ENCODE measurements around the gene FLNA.

DNA sequence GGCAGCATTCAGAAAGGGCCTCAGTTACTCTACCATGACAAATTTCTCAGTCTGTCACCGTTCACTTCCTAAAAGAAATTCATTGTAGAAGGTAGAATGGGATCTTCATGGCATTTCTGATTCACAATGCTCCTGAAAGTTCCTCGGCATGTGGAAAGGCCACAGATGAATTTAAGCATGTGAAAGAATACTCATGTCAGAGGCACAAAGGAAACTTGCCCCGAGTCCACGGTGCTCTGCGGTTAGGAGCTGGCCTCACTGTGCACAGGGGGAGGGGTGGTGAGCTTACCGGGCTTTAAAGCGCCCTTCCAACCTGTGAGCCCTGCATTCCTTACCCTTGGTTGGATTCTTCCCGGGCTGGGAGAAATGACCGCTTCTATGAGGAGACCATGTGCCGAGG is 69.6 kb downstream of the FLNA start:
- TF ChIP-seq SREBF1 (IDR thresholded peaks at IDR 0.05; ENCODE audit: low read length) (no peak), NR2C1 (IDR thresholded peaks at IDR 0.05) (no peak), NFYB (IDR thresholded peaks at IDR 0.05; ENCODE audit: insufficient read depth, low read depth, low read length) (no peak), POLR2A (IDR thresholded peaks at IDR 0.05; ENCODE audit: low read depth, low read length) (no peak), CHD1 (IDR thresholded peaks at IDR 0.05; ENCODE audit: low read depth, low read length) (no peak), PML (IDR thresholded peaks at IDR 0.05; ENCODE audit: low read length) (no peak), CEBPZ (IDR thresholded peaks at IDR 0.05; ENCODE audit: low read depth, low read length) (no peak), EP300 (IDR thresholded peaks at IDR 0.05; ENCODE audit: borderline replicate concordance in 1 of 2, control insufficient read depth in 1 of 2, low read depth in 2 of 2, low read length in 2 of 2) (no peak)
- TF ChIP-seq, protein P1, sequence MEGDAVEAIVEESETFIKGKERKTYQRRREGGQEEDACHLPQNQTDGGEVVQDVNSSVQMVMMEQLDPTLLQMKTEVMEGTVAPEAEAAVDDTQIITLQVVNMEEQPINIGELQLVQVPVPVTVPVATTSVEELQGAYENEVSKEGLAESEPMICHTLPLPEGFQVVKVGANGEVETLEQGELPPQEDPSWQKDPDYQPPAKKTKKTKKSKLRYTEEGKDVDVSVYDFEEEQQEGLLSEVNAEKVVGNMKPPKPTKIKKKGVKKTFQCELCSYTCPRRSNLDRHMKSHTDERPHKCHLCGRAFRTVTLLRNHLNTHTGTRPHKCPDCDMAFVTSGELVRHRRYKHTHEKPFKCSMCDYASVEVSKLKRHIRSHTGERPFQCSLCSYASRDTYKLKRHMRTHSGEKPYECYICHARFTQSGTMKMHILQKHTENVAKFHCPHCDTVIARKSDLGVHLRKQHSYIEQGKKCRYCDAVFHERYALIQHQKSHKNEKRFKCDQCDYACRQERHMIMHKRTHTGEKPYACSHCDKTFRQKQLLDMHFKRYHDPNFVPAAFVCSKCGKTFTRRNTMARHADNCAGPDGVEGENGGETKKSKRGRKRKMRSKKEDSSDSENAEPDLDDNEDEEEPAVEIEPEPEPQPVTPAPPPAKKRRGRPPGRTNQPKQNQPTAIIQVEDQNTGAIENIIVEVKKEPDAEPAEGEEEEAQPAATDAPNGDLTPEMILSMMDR (IDR thresholded peaks at IDR 0.05 in 2 of 3, conservative IDR thresholded peaks at IDR 0.05 in 1 of 3; ENCODE audit: control insufficient read depth in 2 of 3, extremely low read depth in 1 of 3, insufficient read depth in 1 of 3, low read depth in 3 of 3, low read length in 3 of 3), result no peak

Measured in GM12878 (cell line).